Fibroblast of the aortic adventitia (primary cell): ENCODE results near the gene RNF149. TPM values are rescaled to one million over a fixed set of nuclear protein-coding genes. Genes with fewer than 3 reads are reported as not detected.

Source experiments
- DNase-seq: peaks from one replicate; pipeline ENCODE4 v3.0.0-alpha.2; 2010; ENCODE audit warnings: low read depth
- H3K4me3 ChIP-seq: 2 replicates; pipeline ENCODE4 v1.5.1; 2011; ENCODE audit warnings: low read depth, mild to moderate bottlenecking, control low read depth, low read length, moderate library complexity
- small RNA-seq: library from RNA; depleted of rRNA; stranded (forward); fragments of <200 nt; gene quantifications from one replicate; pipeline ENCODE3, GENCODE V24; 2012
- total RNA-seq: library from RNA; depleted of rRNA; stranded (reverse); fragments of >200 nt; gene quantifications from 2 replicates; pipeline ENCODE4 v1.2.3, GENCODE V29; 2012; ENCODE audit warnings: low replicate concordance
- TF ChIP-seq, protein P1 (sequence below): IDR thresholded peaks from 2 replicates; pipeline ENCODE4 v1.5.1; 2011; ENCODE audit warnings: mild to moderate bottlenecking, low read length, control low read depth, inconsistent platforms; ENCODE audit not compliant: insufficient read depth

Gene RNF149
- total RNA-seq, 1 donor = 50.7 TPM

DNA sequence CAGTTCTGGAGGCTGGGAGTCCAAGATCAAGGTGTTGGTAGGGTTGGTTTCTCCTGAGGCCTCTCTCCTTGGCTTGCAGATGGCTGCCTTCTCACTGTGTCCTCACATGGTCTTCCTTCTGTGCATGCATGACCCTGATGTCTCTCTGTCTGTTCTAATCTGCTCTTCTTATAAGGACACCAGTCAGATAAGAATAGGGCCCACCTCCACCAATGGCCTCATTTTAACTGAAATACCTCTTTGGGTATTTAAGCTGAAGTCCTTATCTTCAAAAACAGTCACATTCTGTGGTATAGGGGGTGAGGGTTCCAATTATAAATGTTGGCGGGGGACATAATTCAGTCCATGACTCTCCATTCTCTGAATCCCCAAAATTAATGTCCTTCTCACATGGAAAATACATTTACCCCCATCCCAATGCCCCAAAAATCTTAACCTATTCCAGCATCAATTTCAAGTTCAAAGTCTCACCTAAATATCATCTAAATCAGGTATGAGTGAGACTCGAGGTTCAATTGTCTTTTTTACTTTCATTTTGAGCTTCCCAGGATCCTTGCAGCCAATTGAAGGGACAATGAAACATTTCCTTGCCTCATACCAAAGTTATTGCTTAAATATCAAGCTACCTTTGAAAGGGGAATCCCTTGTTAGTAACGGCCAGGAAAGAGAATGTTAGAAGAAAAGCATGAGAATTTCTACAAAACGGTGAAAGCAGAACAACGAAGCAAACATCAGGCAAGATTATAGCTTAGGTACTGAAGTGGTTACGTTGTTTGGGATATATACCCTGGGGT lies 76.4 kb downstream of the RNF149 start:
- H3K4me3 ChIP-seq = no peak overlapping the region
- DNase-seq = no peak
- TF ChIP-seq, protein P1, sequence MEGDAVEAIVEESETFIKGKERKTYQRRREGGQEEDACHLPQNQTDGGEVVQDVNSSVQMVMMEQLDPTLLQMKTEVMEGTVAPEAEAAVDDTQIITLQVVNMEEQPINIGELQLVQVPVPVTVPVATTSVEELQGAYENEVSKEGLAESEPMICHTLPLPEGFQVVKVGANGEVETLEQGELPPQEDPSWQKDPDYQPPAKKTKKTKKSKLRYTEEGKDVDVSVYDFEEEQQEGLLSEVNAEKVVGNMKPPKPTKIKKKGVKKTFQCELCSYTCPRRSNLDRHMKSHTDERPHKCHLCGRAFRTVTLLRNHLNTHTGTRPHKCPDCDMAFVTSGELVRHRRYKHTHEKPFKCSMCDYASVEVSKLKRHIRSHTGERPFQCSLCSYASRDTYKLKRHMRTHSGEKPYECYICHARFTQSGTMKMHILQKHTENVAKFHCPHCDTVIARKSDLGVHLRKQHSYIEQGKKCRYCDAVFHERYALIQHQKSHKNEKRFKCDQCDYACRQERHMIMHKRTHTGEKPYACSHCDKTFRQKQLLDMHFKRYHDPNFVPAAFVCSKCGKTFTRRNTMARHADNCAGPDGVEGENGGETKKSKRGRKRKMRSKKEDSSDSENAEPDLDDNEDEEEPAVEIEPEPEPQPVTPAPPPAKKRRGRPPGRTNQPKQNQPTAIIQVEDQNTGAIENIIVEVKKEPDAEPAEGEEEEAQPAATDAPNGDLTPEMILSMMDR = no peak

DNA sequence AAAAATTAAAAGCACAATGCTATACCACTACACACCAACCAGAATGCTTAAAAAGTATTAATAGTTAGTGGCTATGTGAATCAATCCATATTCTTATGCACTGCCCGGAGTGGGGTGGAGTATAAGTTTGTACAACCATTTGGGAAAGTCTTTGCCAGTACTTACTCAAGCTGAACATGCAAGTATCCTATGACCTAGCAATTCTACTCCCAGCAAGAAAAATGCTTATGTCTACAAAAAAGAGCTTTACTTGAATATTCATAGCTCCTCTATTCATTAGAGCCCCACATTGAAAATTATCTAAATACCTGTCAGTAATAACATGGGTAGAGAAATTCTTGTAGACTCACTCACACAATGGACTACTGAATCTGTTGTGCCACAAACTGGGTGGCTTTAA lies 77.3 kb downstream of the RNF149 start:
- DNase-seq = no peak
- TF ChIP-seq, protein P1 = no peak

DNA sequence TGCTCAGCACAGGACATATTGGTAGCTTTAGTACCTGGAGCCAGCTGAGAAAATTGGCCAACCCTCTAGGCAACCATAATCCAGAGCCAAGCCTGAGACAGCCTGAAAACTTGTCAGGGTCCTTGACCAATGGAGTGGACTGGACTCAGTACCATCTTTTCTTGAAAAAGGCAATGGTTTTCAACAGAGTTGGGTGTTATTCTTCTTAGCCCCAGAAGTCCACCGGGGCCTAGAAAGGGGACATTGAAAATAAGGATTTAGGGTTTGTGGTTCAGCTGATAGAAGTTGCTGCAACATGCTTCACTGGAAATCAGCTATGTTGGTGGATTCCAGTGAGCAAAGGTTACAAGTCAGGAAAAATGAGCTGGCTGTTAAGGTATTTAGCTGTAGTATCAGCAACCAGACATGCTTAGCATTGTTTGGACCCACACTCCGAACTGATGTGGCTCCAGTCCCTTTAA lies 77.9 kb downstream of the RNF149 start:
- H3K4me3 ChIP-seq = no peak overlapping the region
- peak; percentile 36 for DNase-seq
- TF ChIP-seq, protein P1 = no peak

More for the DNA sequence above, 77.3 kb downstream of the RNF149 start:
- no peak overlapping the region for H3K4me3 ChIP-seq

Small RNA genes within 50 kb of the gene (small RNA-seq; reads per million reads assigned to genes)
- gene MIR5696 (0.32 reads per million), gene SNORD89 (28.0 reads per million, percentile 96 among the genes with 10 or more reads in this experiment)

Other genes with a start within 250 kb of the RNF149 start
- 12.4 and 21.3 TPM in 2 replicates for gene TBC1D8, start 157.3 kb downstream of the RNF149 start, total RNA-seq
- 13.7 and 48.4 TPM in 2 replicates for gene CNOT11, start 55.8 kb downstream of the RNF149 start, total RNA-seq
- gene CREG2, start 78.8 kb upstream of the RNF149 start, total RNA-seq = 0.25 and 1.5 TPM in 2 replicates
- 5.3 and 24.1 TPM in 2 replicates for gene RFX8, start 166.4 kb upstream of the RNF149 start, total RNA-seq